SKM-1 treated with dmso at 0.1 percent for 144 hours (cell line): ENCODE data around the gene NF1.

Experiments
- DNase-seq: peaks from one replicate; lab custom pipeline; 2025; ENCODE audit not compliant: unreplicated experiment; lab: John Stamatoyannopoulos, UW

NF1 gene

DNA sequence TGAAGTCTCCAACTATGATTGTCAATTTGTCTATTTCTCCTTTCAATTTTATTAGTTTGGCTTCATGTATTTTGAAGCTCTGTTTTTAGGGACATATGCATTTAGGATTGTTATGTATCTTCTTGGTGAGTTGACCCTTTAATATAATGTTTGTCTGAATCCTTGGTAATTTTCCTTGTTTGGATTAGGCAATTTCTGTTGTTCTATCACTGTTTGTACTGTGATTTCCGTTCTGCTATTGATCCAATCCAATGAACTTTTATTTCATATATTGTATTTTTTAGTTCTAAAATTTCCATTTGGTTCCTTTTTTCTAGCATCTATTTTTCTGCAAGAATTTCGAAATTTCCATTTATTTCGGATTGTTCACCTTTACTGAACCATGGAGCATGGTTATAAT lies 327.7 kb downstream of the NF1 start:
- DNase-seq: no peak

DNA sequence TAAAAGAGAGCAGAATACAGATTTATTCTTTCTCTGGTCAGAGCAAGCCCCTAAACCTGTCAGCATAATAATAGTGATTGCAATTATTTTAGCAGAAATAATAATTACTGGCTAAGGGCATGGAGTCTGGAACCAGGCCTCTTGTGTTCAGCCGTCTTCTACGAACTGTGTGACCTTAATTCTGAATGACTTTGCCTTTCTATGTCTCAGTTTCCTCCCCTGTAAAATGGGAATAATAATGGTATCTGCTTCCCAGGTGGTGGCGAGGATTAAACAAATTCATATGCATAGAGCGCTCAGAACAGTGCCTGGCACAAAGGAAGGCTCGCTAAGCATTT lies 330.1 kb downstream of the NF1 start:
- no peak for DNase-seq

GRCh38 chr17:31425282-31426040 lies 330.7 kb downstream of the NF1 start:
- no peak for DNase-seq
